Kasumi-1 (cell line): Measurements from ENCODE around the gene SMIM5.

Source experiments
- DNase-seq, 2 experiments: peaks; one replicate each; lab custom pipeline; 2025; lab: John Stamatoyannopoulos, UW

Gene SMIM5

GRCh38 chr17:75667825-75668224 lies 34.6 kb downstream of the SMIM5 start:
- DNase-seq, result no peak

- DNase-seq, result no peak
These were observed 35.3 kb downstream of the SMIM5 start for GRCh38 chr17:75668489-75668888.

GRCh38 chr17:75670868-75671267 lies 37.6 kb downstream of the SMIM5 start:
- DNase-seq, result no peak

GRCh38 chr17:75672011-75672410 lies 38.8 kb downstream of the SMIM5 start:
- no peak for DNase-seq

GRCh38 chr17:75673487-75673886 lies 40.3 kb downstream of the SMIM5 start:
- DNase-seq, result no peak

GRCh38 chr17:75676461-75676860 lies 43.2 kb downstream of the SMIM5 start:
- DNase-seq, result no peak

- DNase-seq, result no peak
These were observed 46.5 kb downstream of the SMIM5 start for GRCh38 chr17:75679706-75680211.

GRCh38 chr17:75680431-75680830 lies 47.2 kb downstream of the SMIM5 start:
- DNase-seq, result no peak

GRCh38 chr17:75681289-75681688 lies 48.1 kb downstream of the SMIM5 start:
- no peak for DNase-seq

- DNase-seq, result no peak
These were observed 50.3 kb downstream of the SMIM5 start for GRCh38 chr17:75683583-75683982.

- DNase-seq, result no peak
These were observed 51.0 kb downstream of the SMIM5 start for GRCh38 chr17:75684249-75684648.

- DNase-seq, result no peak
These were observed 51.7 kb downstream of the SMIM5 start for GRCh38 chr17:75684924-75685323.

- no peak for DNase-seq
These were observed 52.3 kb downstream of the SMIM5 start for GRCh38 chr17:75685499-75685898.

GRCh38 chr17:75688209-75688825 lies 55.1 kb downstream of the SMIM5 start:
- peak; percentile 84 to 85 for DNase-seq

GRCh38 chr17:75689441-75689873 lies 56.2 kb downstream of the SMIM5 start:
- peak; percentile 48 to 49 for DNase-seq
